DND-41 (cell line): ENCODE data around the gene GPX5.

Experiments
- ATAC-seq: fragments of 200-7000 bp; cut with Tn5 transposase; 3 replicates; pipeline ENCODE4 v1.9.1; 2021; ENCODE audit warnings: low read depth; ENCODE audit not compliant: insufficient read depth
- DNase-seq: peaks from one replicate; pipeline ENCODE4 v3.0.0-alpha.2; 2020
- H2AFZ ChIP-seq: 2 replicates; pipeline ENCODE4 v1.6.0; 2012; ENCODE audit warnings: low read depth, low read length
- H3K27ac ChIP-seq: 2 replicates; pipeline ENCODE4 v1.5.1; 2012; ENCODE audit warnings: low read length, inconsistent platforms
- H3K27me3 ChIP-seq: fragments of 200-600 bp; sonication (generic); 2 replicates; pipeline ENCODE4 v1.6.0; 2012; ENCODE audit warnings: low read length, mild to moderate bottlenecking, inconsistent platforms; ENCODE audit not compliant: insufficient read depth, poor library complexity
- H3K36me3 ChIP-seq: 2 replicates; pipeline ENCODE4 v1.5.1; 2012; ENCODE audit warnings: low read length, inconsistent platforms; ENCODE audit not compliant: insufficient read depth
- H3K4me1 ChIP-seq: 2 replicates; pipeline ENCODE4 v1.5.1; 2012; ENCODE audit warnings: mild to moderate bottlenecking, low read length; ENCODE audit not compliant: insufficient read depth
- H3K4me2 ChIP-seq: 2 replicates; pipeline ENCODE4 v1.6.0; 2012; ENCODE audit warnings: mild to moderate bottlenecking, moderate library complexity, low read length, inconsistent platforms; ENCODE audit not compliant: insufficient read depth
- H3K4me3 ChIP-seq, 2 experiments: fragments of 200-600 bp in 1 of 2; shearing (Covaris generic) in 1 of 2; 2 replicates each; pipeline ENCODE4 v1.5.1; 2012 to 2016; ENCODE audit warnings: inconsistent platforms in 2 of 2, low read length in 2 of 2, mild to moderate bottlenecking in 2 of 2, low read depth in 1 of 2, moderate library complexity in 1 of 2
- H3K79me2 ChIP-seq: 2 replicates; pipeline ENCODE4 v1.6.0; 2012; ENCODE audit warnings: low read length, inconsistent platforms; ENCODE audit not compliant: insufficient read depth
- H3K9ac ChIP-seq: 2 replicates; pipeline ENCODE4 v1.6.0; 2012; ENCODE audit warnings: low read depth, mild to moderate bottlenecking, inconsistent platforms, low read length, moderate library complexity
- H3K9me3 ChIP-seq: 2 replicates; pipeline ENCODE4 v1.5.1; 2012; ENCODE audit warnings: low read length, moderate library complexity, mild to moderate bottlenecking, inconsistent platforms; ENCODE audit not compliant: insufficient read depth, severe bottlenecking
- H4K20me1 ChIP-seq: 2 replicates; pipeline ENCODE4 v1.6.0; 2012; ENCODE audit warnings: low read length; ENCODE audit not compliant: insufficient read depth
- CTCF ChIP-seq: IDR thresholded peaks from 2 replicates; pipeline ENCODE4 v1.5.1; 2012; ENCODE audit warnings: borderline replicate concordance, low read length, moderate library complexity, mild to moderate bottlenecking; ENCODE audit not compliant: poor library complexity, severe bottlenecking; ENCODE audit errors: extremely low read depth
- EZH2 ChIP-seq: IDR thresholded peaks from 3 replicates; pipeline ENCODE4 v1.6.1; 2012; ENCODE audit warnings: borderline replicate concordance, low read depth, mild to moderate bottlenecking, moderate library complexity, low read length, inconsistent platforms; ENCODE audit not compliant: severe bottlenecking

GPX5 gene

GRCh38 chr6:28551891-28552666 lies 26.4 kb downstream of the GPX5 start:
- Histone ChIP-seq H2AFZ (no peak overlapping the region), H3K4me2 (no peak overlapping the region)
- no peak for TF ChIP-seq EZH2
- TF ChIP-seq CTCF, result no peak

GRCh38 chr6:28553384-28553985 lies 27.8 kb downstream of the GPX5 start:
- TF ChIP-seq EZH2 (no peak), CTCF (no peak)
- no peak overlapping the region for H3K4me3 ChIP-seq
- ATAC-seq, result no peak
- peaks cover 12% of the 10 kb centered on the region for H3K27me3 ChIP-seq
- H2AFZ ChIP-seq, result no peak overlapping the region
- no peaks in the 10 kb centered on the region for H3K36me3 ChIP-seq
- H3K27ac ChIP-seq, result no peak overlapping the region
- no peak overlapping the region for H3K9ac ChIP-seq
- H4K20me1 ChIP-seq, result no peaks in the 10 kb centered on the region
- H3K4me1 ChIP-seq, result no peaks in the 10 kb centered on the region
- no peaks in the 10 kb centered on the region for H3K79me2 ChIP-seq
- H3K4me2 ChIP-seq, result no peak overlapping the region
- no peaks in the 10 kb centered on the region for H3K9me3 ChIP-seq
- DNase-seq, result no peak

More at GRCh38 chr6:28551891-28552666, 26.4 kb downstream of the GPX5 start:
- Histone ChIP-seq H3K9me3 (no peaks in the 10 kb centered on the region), H3K9ac (no peak overlapping the region), H3K27me3 (peaks cover 9% of the 10 kb centered on the region), H3K4me1 (no peaks in the 10 kb centered on the region), H3K79me2 (no peaks in the 10 kb centered on the region), H3K27ac (no peak overlapping the region), H3K4me3 (no peak overlapping the region), H3K36me3 (no peaks in the 10 kb centered on the region), H4K20me1 (no peaks in the 10 kb centered on the region)
- ATAC-seq (no peak), DNase-seq (no peak)

DNA sequence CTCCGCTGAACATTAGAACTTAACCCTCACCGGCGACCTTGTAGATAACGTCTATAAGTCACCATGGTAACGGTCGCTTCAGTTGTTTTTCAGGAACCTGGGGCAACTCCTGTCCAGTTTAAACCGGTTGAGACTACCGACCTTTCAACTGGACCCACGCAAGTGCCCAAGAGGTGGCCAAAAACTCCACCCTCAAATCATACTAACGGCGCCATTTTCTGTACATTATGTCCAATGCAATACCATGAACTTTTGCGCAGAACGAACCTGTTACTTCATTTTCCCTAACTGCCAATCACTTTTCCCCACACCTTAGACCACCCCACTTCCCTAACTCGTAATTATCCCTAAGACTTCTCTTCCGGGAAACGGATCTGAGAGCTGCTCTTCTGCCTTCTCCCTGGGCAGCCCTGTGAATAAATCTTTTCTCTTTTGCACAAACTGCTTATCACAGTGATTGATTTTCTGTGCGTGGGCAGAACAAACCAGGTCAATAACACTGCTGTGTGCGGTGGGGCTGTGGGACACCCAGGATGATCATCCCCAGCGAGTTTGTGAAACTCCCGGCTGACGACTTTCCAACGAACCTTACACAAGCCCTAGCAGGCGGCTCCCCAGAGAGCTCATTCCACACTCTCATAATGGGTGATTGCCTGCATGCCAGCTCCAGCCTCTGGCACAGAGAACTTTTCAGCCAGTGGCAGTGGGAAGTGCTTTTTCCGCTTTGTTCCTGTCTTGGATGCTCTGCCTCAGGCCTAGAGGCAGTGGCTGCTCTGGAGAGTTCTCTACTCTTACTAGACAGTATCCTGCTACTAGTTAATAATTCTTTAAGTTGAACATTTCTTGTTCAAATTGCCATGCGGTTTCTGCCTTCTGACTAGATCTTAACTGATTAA lies 28.6 kb downstream of the GPX5 start:
- Histone ChIP-seq H3K9ac (no peak overlapping the region), H3K4me2 (no peak overlapping the region), H3K27ac (no peak overlapping the region), H3K4me1 (no peaks in the 10 kb centered on the region), H3K36me3 (no peaks in the 10 kb centered on the region), H3K79me2 (no peaks in the 10 kb centered on the region), H3K9me3 (no peaks in the 10 kb centered on the region), H4K20me1 (no peaks in the 10 kb centered on the region), H3K4me3 (no peak overlapping the region), H2AFZ (no peak overlapping the region), H3K27me3 (peaks cover 12% of the 10 kb centered on the region)
- TF ChIP-seq EZH2, result no peak
- no peak for TF ChIP-seq CTCF
- ATAC-seq, result no peak
- DNase-seq, result no peak
